Central memory CD8-positive, alpha-beta T cell (primary cell): ENCODE data around the gene MPIG6B.

Experiments
- ATAC-seq: fragments of 150-1000 bp; cut with Tn5 transposase; replicated peaks from 2 replicates; pipeline ENCODE4 v1.10.0; 2022; ENCODE audit warnings: mild to moderate bottlenecking, moderate FRiP score, moderate number of reproducible peaks; ENCODE audit not compliant: poor library complexity, severe bottlenecking; ENCODE audit errors: extremely low read depth
- DNase-seq, 2 donors: peaks; one replicate each; pipeline ENCODE4 v3.0.0; 2021; ENCODE audit warnings: low spot score in 2 of 2
- H3K27ac Mint-ChIP-seq: one replicate; pipeline ENCODE4 v1.8.0; 2022; ENCODE audit warnings: low read depth, mild to moderate bottlenecking, moderate library complexity, mixed read lengths
- H3K27me3 Mint-ChIP-seq: one replicate; pipeline ENCODE4 v1.8.0; 2022; ENCODE audit warnings: mixed read lengths
- H3K36me3 Mint-ChIP-seq: one replicate; pipeline ENCODE4 v1.8.0; 2022; ENCODE audit warnings: mild to moderate bottlenecking, moderate library complexity, mixed read lengths; ENCODE audit not compliant: insufficient read depth
- H3K4me1 Mint-ChIP-seq: one replicate; pipeline ENCODE4 v1.8.0; 2022; ENCODE audit warnings: mixed read lengths
- H3K4me3 Mint-ChIP-seq: one replicate; pipeline ENCODE4 v1.8.0; 2022; ENCODE audit warnings: mild to moderate bottlenecking, moderate library complexity, mixed read lengths
- H3K9me3 Mint-ChIP-seq: one replicate; pipeline ENCODE4 v1.8.0; 2022; ENCODE audit warnings: mixed read lengths

MPIG6B gene

DNA sequence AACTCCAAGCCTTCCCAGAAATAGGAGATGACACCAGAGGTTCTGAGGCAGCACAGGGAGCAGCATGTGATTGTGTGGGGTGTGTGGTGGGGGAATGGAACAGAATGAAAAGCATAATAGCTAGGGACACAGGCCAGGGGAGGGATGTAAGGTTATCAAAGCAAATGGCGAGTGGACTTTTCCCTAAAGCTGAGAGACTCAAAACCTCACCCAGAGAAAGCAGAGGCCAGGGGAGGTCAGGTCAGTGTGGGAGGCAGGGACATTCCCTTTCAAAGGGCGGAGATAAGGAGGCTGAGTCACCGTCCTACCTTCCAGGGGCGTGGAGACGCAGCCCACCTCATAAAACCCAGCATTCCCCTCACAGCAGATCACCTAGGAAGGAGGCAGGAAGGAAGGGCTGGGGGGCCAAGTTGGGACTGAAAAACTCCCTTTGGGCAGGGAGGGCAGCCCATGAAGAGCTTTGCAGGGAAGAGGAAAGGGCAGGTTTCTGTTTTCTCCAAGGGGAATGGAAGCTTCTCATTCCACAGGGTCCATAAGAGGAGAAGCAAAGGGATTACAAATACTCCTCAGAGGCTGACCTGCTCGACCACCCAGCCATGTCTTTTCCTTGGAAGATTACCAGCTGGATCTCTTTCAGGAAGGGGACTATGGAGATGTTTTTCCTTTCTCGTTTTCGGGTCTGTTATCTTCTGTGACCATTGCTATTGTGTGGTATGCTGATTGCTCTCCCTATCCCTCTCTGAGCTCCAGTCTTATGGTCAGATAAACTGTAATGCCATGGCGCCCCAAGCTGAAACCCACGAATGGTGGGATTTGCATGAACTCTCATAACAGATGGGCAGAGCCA lies 32.7 kb upstream of the MPIG6B start:
- H3K36me3 Mint-ChIP-seq: peaks cover 40% of the 10 kb centered on the region
- DNase-seq: no peak
- H3K9me3 Mint-ChIP-seq: no peaks in the 10 kb centered on the region
- H3K27ac Mint-ChIP-seq: no peak overlapping the region
- H3K27me3 Mint-ChIP-seq: no peaks in the 10 kb centered on the region
- no peaks in the 10 kb centered on the region for H3K4me1 Mint-ChIP-seq
- no peak overlapping the region for H3K4me3 Mint-ChIP-seq
- no peak for ATAC-seq

DNA sequence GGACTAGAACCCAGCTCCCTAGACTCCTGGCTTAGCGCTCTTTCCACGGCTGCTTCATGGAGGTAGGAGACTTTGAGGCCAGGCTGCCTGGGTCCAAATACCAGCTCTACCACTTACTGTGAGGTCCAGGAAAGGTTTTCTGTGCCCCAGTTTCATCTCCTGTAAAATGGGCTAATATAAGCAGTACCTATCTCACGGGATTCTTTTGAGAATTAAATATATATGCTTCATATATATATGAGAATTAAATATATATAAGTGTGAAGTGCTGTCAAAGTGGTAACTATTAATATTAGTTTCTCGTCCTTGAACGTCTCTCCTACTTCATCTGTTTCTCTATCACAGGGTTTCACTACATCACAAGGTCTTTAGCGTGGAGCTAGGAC lies 32.1 kb upstream of the MPIG6B start:
- no peaks in the 10 kb centered on the region for H3K4me1 Mint-ChIP-seq
- no peaks in the 10 kb centered on the region for H3K9me3 Mint-ChIP-seq
- no peak overlapping the region for H3K27ac Mint-ChIP-seq
- ATAC-seq (no peak), DNase-seq (no peak)
- H3K27me3 Mint-ChIP-seq: no peaks in the 10 kb centered on the region
- H3K4me3 Mint-ChIP-seq: no peak overlapping the region
- peaks cover 46% of the 10 kb centered on the region for H3K36me3 Mint-ChIP-seq

DNA sequence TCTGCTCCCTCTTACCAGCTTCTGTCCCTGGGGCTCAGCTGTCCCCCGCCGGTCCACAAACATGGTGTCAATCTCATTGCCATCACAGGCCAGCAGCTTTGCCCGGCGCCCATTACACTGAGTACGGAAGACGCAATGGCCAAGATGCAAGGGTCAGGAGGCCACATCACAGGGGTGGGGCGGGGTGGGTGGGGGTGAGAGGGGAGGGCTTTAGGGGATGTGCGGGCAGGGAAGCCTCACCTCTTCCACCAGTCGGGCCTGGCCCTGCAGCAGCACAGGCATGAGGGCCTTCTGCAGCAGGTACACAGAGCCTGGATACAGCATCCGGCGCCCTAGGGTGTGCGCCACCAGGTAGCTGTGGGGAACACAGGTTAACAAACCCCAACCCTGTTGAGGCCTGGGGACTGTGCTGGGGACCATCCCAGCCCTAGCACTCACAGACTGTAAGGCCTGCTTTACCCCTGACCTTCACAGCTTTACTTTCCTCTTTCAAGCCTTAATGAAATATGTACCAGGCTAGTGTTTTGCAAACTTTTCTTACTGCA lies 31.5 kb upstream of the MPIG6B start:
- Mint-ChIP-seq H3K4me1 (peaks cover under 1% of the 10 kb centered on the region), H3K4me3 (no peak overlapping the region), H3K27me3 (no peaks in the 10 kb centered on the region), H3K36me3 (peaks cover 50% of the 10 kb centered on the region), H3K9me3 (no peaks in the 10 kb centered on the region), H3K27ac (no peak overlapping the region)
- DNase-seq (no peak), ATAC-seq (no peak)

DNA sequence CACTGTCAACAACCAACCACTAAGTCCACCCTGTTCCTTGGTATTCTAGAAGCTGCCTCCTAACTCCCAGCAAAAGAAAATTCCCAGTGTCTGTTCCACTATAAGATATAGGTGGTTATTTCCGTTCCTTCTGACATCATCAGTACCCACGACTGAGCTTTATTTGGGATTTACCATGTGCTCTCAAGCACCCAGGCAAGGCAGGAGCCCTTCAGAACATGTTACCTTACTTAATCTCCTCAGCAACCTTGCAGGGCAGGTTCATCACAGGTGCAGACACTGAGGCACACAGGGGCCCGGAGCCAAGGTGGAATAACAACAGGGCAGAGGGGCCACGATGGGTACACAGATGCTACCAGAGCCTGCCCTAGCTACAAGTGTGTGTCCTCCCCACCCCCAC lies 30.8 kb upstream of the MPIG6B start:
- Mint-ChIP-seq H3K4me3 (no peak overlapping the region), H3K27ac (no peak overlapping the region), H3K9me3 (no peaks in the 10 kb centered on the region), H3K4me1 (peaks cover 7% of the 10 kb centered on the region), H3K36me3 (peaks cover 52% of the 10 kb centered on the region), H3K27me3 (no peaks in the 10 kb centered on the region)
- DNase-seq: no peak
- ATAC-seq: no peak

DNA sequence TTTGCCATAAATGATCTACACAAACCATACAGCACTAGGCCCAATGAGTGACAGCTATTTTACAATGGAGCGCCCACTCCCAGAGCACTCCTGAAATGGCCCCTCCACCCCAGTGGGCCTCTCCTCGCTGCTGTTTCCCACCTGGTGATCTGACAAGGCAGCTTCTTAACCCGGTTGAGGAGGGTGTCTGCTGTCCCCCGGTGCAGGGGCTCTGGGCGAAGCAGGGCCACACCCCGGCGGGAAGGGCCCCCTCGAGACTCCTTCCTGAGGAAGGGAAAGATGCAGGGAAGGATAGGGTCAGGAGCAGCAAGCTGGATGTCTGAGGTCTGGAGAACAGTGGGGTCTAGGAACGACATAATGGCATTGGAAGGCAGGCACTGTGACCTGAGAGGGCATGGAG lies 30.3 kb upstream of the MPIG6B start:
- no peak overlapping the region for H3K4me3 Mint-ChIP-seq
- peaks cover 54% of the 10 kb centered on the region for H3K36me3 Mint-ChIP-seq
- H3K9me3 Mint-ChIP-seq: no peaks in the 10 kb centered on the region
- no peak for ATAC-seq
- H3K27me3 Mint-ChIP-seq: no peaks in the 10 kb centered on the region
- no peak for DNase-seq
- peaks cover 13% of the 10 kb centered on the region for H3K4me1 Mint-ChIP-seq
- no peak overlapping the region for H3K27ac Mint-ChIP-seq

DNA sequence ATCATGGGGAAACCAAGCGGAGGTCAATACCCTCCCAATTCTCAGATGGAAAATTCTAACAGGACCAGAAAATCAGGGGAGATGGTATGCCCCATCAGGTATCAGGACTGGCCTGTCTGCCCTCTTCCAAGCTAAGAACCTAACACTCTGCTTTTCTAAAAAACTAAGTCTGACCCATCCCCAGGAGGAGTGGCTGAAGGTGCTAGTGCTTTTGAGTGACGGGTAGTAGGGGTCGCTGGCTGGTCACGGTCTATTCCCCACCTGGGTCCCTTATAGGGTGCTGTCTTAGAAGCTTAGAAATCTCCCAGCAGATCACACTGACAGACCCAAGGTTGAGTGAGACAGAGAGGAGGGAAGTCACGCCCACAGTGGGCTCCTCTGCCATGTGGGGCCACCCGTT lies 29.6 kb upstream of the MPIG6B start:
- no peaks in the 10 kb centered on the region for H3K27me3 Mint-ChIP-seq
- no peaks in the 10 kb centered on the region for H3K9me3 Mint-ChIP-seq
- H3K36me3 Mint-ChIP-seq: peaks cover 52% of the 10 kb centered on the region

DNA sequence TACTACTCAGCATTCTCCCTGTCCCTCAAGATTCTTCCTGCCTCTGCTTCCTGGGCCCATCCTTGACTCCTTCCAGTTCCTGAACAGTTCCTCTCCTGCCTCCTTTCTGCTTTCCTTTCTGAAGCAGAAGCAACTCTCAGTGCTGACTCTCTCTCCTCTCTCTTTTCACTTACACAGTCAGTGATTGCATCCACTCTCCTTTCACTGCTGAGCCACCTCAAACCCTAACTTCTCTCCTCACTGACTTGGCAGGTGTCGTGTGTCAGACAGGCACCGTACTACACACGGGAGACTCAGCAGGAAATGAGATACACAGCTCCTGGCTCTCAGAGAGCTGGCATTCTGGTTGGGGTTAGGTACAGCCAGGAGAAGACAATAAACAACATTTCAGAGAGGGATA lies 25.6 kb upstream of the MPIG6B start:
- Mint-ChIP-seq H3K4me1 (peaks cover 33% of the 10 kb centered on the region), H3K36me3 (peaks cover 52% of the 10 kb centered on the region)
- ATAC-seq: no peak

More for the DNA sequence above, 29.6 kb upstream of the MPIG6B start:
- no peak overlapping the region for H3K4me3 Mint-ChIP-seq
- DNase-seq (no peak), ATAC-seq (no peak)
- H3K4me1 Mint-ChIP-seq: peaks cover 16% of the 10 kb centered on the region
- H3K27ac Mint-ChIP-seq: no peak overlapping the region

DNA sequence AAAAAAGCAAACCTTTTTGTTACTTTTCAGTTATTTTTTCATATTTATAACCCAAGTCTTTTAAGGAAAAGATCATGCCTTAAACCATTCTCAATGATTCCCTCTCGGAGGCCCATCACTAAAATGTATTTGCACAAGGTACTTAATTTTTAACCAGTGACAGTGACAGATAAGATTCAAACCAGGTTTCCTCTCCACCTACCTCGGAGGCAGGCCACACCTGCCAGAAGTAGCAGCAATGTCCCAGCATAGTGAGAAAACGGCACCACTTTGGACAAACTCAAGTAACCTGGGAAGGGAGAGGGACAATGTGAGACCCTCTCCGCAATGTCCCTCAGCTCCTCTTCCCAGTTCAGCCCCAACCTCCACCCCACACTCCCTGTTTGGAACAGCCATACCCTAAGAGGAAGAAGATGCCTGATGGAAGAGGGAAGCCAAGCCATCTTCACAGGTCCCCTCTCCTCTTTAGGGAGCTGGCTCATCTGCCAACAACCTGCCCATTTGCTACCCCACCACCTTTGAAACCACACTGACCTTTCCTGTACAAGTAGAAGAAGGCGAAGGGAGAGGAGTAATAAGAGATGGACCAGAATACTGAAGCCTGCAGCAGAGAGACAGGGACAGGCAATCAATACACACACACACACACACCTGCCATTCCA lies 22.3 kb upstream of the MPIG6B start:
- peaks cover 35% of the 10 kb centered on the region for H3K36me3 Mint-ChIP-seq
- H3K27ac Mint-ChIP-seq: no peak overlapping the region
- DNase-seq (no peak), ATAC-seq (no peak)
- no peaks in the 10 kb centered on the region for H3K9me3 Mint-ChIP-seq
- H3K4me1 Mint-ChIP-seq: peaks cover 40% of the 10 kb centered on the region
- H3K4me3 Mint-ChIP-seq: peak overlapping the region; percentile 96
- H3K27me3 Mint-ChIP-seq: no peaks in the 10 kb centered on the region

More for the DNA sequence above, 25.6 kb upstream of the MPIG6B start:
- Mint-ChIP-seq H3K4me3 (no peak overlapping the region), H3K9me3 (no peaks in the 10 kb centered on the region), H3K27me3 (no peaks in the 10 kb centered on the region), H3K27ac (peak overlapping the region; percentile 60)
- no peak for DNase-seq

DNA sequence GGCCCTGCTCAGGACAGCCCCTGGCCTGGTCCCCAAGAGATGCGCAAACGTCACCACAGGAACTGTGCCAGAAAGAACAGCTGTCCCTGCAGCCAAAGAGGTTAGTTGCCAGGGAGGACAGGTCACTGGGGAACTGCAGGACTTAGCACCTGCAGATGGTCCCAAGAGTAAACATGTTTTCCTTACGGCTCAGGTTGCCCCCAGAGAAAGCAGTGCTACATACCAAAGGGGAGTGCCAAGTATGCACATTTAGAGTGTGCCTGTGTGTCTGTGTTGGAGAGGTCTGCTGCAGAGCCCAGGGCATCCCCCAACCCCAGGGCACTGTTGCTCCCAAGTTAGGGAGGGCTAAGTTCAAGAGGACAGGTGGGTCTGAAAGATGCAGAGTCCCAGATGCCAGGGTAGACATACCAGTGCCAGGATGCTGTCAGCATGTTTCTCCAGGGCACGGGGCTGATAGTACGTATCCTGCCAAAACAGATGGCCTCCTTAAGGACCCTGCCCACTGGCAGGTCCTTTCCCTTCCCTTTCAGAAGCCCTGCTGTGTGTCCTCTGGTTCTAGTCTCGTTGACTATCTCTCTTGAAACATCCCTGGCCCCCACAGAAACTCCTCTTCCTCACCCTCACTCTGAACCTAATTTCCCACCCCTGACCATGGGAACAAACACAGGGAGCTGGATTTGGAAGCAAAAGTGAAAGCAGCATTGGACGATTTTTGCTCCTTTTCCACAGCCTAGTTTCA lies 21.3 kb upstream of the MPIG6B start:
- peak overlapping the region; percentile 96 for H3K4me3 Mint-ChIP-seq
- H3K27ac Mint-ChIP-seq: peak overlapping the region; percentile 99
- peaks cover 38% of the 10 kb centered on the region for H3K4me1 Mint-ChIP-seq
- DNase-seq (no peak), ATAC-seq (no peak)
- peaks cover 27% of the 10 kb centered on the region for H3K36me3 Mint-ChIP-seq
- H3K9me3 Mint-ChIP-seq: no peaks in the 10 kb centered on the region
- H3K27me3 Mint-ChIP-seq: no peaks in the 10 kb centered on the region

DNA sequence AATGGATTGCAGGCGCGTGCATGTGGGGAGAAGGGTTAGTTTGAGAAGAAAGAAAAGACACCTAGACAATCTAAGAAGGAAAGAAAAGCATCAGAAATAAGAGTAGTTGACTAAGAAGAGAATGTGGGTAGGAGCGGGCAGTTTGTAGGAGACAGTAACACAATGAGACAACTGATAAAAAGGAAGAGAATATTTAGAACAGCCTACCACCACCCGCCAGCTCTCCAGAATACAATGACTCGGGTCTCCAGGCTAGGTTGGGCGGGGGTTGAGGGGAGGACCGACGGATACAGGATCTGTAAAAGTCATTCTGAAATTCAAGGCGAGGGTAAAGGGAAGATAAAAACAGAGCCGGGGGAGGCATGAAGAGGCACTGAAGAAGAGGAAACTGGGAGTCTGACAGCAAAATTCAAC lies 20.8 kb upstream of the MPIG6B start:
- Mint-ChIP-seq H3K27me3 (no peaks in the 10 kb centered on the region), H3K9me3 (no peaks in the 10 kb centered on the region), H3K36me3 (peaks cover 26% of the 10 kb centered on the region), H3K4me3 (peak overlapping the region; percentile 96), H3K27ac (peak overlapping the region; percentile 99), H3K4me1 (peaks cover 32% of the 10 kb centered on the region)
- DNase-seq (no peak), ATAC-seq (peak; percentile 2)

DNA sequence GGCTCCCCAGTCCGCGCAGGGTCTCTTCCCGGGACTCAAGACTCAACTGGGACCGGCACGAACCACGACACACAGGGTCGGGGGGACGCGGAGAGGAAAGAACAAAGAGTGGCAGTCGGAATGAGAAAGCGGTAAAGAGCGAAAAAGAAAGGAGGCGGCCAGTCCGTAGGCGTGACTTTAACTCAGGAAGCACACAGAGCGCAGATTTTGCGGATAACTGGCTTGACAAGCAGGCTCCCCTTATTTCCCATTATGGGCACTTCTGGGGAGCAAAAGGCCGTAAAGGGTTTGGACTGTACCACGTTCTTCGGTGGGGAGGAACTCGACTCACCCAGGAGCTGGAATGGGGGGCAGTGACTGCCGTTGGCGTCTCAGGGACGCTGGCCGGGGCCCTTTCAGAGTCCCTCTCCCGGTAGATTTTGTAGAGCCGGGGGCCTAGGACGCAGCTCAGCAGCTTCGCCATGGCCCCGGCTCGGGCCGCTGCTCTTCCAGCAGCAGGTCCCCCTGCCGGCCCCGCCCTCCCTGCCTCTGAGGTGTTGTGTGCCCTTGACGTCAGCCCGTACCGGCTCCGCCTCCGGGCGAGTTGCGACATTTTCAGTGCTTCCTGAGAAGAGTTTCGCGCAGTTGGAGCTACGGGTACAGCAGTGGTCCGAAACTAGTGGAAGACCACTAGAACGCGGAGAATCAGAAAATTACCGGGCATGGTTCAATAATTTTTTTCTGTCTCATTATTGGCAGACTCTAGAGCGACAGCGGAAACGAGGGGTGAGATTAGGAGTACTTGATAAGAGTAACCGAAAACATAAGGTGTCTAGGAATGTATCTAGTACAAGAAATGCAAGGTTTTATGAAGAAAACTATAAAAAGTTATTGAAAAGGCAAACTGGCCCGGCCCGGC lies 20.1 kb upstream of the MPIG6B start, which contains the start of gene ABHD16A:
Gene ABHD16A (minus strand): TSS at position 506 of the 898 bp plus-strand sequence. CDS start 43 bp downstream, at position 463.
- Mint-ChIP-seq H3K4me3 (peak within 1 kb of the TSS; percentile 96), H3K9me3 (no peaks in the 10 kb centered on the region), H3K27me3 (no peaks in the 10 kb centered on the region), H3K36me3 (peaks cover 21% of the 10 kb centered on the region), H3K27ac (peak within 1 kb of the TSS; percentile 99), H3K4me1 (peaks cover 26% of the 10 kb centered on the region)
- ATAC-seq (peak; percentile 95), DNase-seq (peak; percentile 92 to 96)
